Neural cell (in vitro differentiated cells): Measurements from ENCODE around the gene NAA35. TPM values are rescaled to one million over a fixed set of nuclear protein-coding genes. Genes with fewer than 3 reads are reported as not detected.

Source experiments
- H2AFZ ChIP-seq: fragments of 200-600, 300-800 bp; sonication (generic), shearing (Covaris generic); 2 replicates; pipeline ENCODE4 v1.6.0; 2014; ENCODE audit warnings: low read depth, mild to moderate bottlenecking, antibody characterized with exemption, low read length, moderate library complexity
- H3F3A ChIP-seq: fragments of 200-600 bp; shearing (Covaris generic); 2 replicates; pipeline ENCODE4 v1.6.1; 2016; ENCODE audit warnings: mild to moderate bottlenecking, moderate library complexity, mixed read lengths, antibody characterized with exemption, low read length; ENCODE audit not compliant: insufficient read depth, poor library complexity, severe bottlenecking
- H3K27ac ChIP-seq: fragments of 200-600, 300-800 bp; sonication (generic), shearing (Covaris generic); 2 replicates; pipeline ENCODE4 v1.5.1; 2014; ENCODE audit warnings: mild to moderate bottlenecking, low read length, moderate library complexity
- H3K27me3 ChIP-seq: fragments of 300-800, 200-600 bp; sonication (generic), shearing (Covaris generic); 2 replicates; pipeline ENCODE4 v1.6.0; 2014; ENCODE audit warnings: mild to moderate bottlenecking, low read depth, low read length, moderate library complexity; ENCODE audit not compliant: insufficient read depth
- H3K36me3 ChIP-seq: fragments of 300-800, 200-600 bp; sonication (generic), shearing (Covaris generic); 2 replicates; pipeline ENCODE4 v1.5.1; 2014; ENCODE audit warnings: mild to moderate bottlenecking, antibody characterized with exemption, low read length, moderate library complexity; ENCODE audit not compliant: insufficient read depth
- H3K4me2 ChIP-seq: fragments of 300-800, 200-600 bp; sonication (generic), shearing (Covaris generic); 2 replicates; pipeline ENCODE4 v1.6.0; 2014; ENCODE audit warnings: mild to moderate bottlenecking, low read length
- H3K4me3 ChIP-seq: fragments of 300-800, 200-600 bp; sonication (generic), shearing (Covaris generic); 2 replicates; pipeline ENCODE4 v1.5.1; 2014; ENCODE audit warnings: mild to moderate bottlenecking, low read length, moderate library complexity
- H3K79me2 ChIP-seq: fragments of 200-600 bp; shearing (Covaris generic); replicated peaks from 2 replicates; pipeline ENCODE4 v1.6.0; 2014; ENCODE audit warnings: mild to moderate bottlenecking, low read length, moderate library complexity; ENCODE audit not compliant: insufficient read depth
- H3K9ac ChIP-seq: fragments of 300-800, 200-600 bp; sonication (generic), shearing (Covaris generic); 2 replicates; pipeline ENCODE4 v1.6.1; 2016; ENCODE audit warnings: mild to moderate bottlenecking, low read length, mixed read lengths
- H3K9me2 ChIP-seq: fragments of 200-600 bp; shearing (Covaris generic); 2 replicates; pipeline ENCODE4 v1.6.1; 2016; ENCODE audit warnings: mild to moderate bottlenecking, low read length, mixed read lengths; ENCODE audit not compliant: insufficient read depth
- H3K9me3 ChIP-seq: fragments of 200-600, 300-800 bp; sonication (generic), shearing (Covaris generic); 2 replicates; pipeline ENCODE4 v1.6.1; 2016; ENCODE audit warnings: mild to moderate bottlenecking, mixed run types, low read length, moderate library complexity, mixed read lengths
- H4K20me1 ChIP-seq: fragments of 200-600 bp; shearing (Covaris generic); 2 replicates; pipeline ENCODE4 v1.6.1; 2016; ENCODE audit warnings: mild to moderate bottlenecking, mixed run types; ENCODE audit not compliant: insufficient read depth
- EP300 ChIP-seq: fragments of 450-650 bp; conservative IDR thresholded peaks from 2 replicates; pipeline ENCODE4 v1.6.1; 2014; ENCODE audit warnings: antibody characterized with exemption, mild to moderate bottlenecking, moderate library complexity; ENCODE audit not compliant: poor library complexity, severe bottlenecking
- EZH2 ChIP-seq: fragments of 200-600, 300-800 bp; shearing (Covaris generic), sonication (generic); IDR thresholded peaks from 2 replicates; pipeline ENCODE4 v1.6.1; 2014; ENCODE audit warnings: antibody characterized with exemption, low read length, borderline replicate concordance, mild to moderate bottlenecking; ENCODE audit not compliant: insufficient read depth, poor library complexity, severe bottlenecking
- MXI1 ChIP-seq: fragments of 450-650 bp; conservative IDR thresholded peaks from 2 replicates; pipeline ENCODE4 v1.6.1; 2014; ENCODE audit warnings: antibody characterized with exemption, mild to moderate bottlenecking; ENCODE audit not compliant: poor library complexity, severe bottlenecking
- RAD21 ChIP-seq: fragments of 450-650 bp; conservative IDR thresholded peaks from 2 replicates; pipeline ENCODE4 v1.6.1; 2014; ENCODE audit warnings: antibody characterized with exemption, mild to moderate bottlenecking, moderate library complexity
- SMC3 ChIP-seq: fragments of 450-650 bp; conservative IDR thresholded peaks from 2 replicates; pipeline ENCODE4 v1.6.1; 2014; ENCODE audit warnings: antibody characterized with exemption, mild to moderate bottlenecking, moderate library complexity; ENCODE audit not compliant: poor library complexity
- polyA plus RNA-seq: library from polyadenylated mRNA; depleted of rRNA; stranded (reverse); fragments of >200 nt; gene quantifications from 2 replicates; pipeline ENCODE4 v1.2.3, GENCODE V29; 2014
- TF ChIP-seq, protein P1 (sequence below): IDR thresholded peaks from 2 replicates; pipeline ENCODE4 v1.6.1; 2012; ENCODE audit warnings: borderline replicate concordance
- TF ChIP-seq, protein P2 (sequence below): fragments of 450-650 bp; IDR thresholded peaks from 2 replicates; pipeline ENCODE4 v1.5.1; 2014; ENCODE audit warnings: antibody characterized with exemption, mild to moderate bottlenecking, moderate library complexity; ENCODE audit not compliant: poor library complexity, severe bottlenecking

The NAA35 gene
- polyA plus RNA-seq, 1 donor from 2014 or later = 26.0 TPM

DNA sequence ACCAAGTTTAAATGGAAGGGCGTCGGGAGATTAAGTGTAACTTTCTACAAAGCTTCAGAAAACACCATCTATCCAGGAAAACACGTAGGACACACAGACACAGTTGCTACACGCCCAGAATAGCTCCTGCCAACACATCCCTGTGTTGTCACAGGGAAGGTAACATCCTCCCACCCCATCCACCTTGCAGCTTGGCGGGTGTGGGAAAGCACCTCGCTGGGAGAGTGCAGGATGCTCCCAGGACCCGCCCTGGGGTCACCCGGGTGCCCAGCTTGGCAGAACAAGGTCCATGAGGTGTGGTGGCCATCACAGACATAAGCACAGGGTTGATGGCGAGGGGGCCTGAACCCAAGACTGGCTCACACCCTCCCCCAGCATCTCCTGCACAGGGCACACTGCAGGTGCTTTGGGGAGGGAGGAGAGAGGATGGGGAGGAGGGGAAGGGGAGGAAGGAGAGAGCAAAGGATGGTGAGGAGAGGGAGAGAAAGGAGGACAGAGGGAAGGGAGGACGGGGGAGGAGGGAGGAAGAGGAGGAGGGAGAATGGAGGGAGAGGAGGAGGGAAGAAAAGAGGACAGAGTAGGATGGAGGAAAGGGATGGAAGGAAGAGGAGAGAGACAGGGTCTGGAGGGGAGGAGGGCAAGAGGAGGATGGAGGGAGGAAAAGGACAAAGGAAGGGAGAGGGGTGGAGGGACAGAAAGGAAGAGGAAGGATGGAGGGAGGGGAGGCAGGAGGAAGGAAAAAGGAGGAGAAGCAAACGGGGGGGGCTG lies 121.2 kb downstream of the NAA35 start:
- Histone ChIP-seq H3K79me2 (peaks cover 4% of the 10 kb centered on the region), H2AFZ (no peak overlapping the region), H4K20me1 (no peaks in the 10 kb centered on the region), H3K9me3 (no peaks in the 10 kb centered on the region), H3K36me3 (no peaks in the 10 kb centered on the region), H3K9ac (no peak overlapping the region), H3K9me2 (no peaks in the 10 kb centered on the region), H3K27me3 (no peaks in the 10 kb centered on the region), H3K4me2 (no peak overlapping the region), H3F3A (no peaks in the 10 kb centered on the region), H3K4me3 (no peak overlapping the region), H3K27ac (no peak overlapping the region)
- TF ChIP-seq, protein P1, sequence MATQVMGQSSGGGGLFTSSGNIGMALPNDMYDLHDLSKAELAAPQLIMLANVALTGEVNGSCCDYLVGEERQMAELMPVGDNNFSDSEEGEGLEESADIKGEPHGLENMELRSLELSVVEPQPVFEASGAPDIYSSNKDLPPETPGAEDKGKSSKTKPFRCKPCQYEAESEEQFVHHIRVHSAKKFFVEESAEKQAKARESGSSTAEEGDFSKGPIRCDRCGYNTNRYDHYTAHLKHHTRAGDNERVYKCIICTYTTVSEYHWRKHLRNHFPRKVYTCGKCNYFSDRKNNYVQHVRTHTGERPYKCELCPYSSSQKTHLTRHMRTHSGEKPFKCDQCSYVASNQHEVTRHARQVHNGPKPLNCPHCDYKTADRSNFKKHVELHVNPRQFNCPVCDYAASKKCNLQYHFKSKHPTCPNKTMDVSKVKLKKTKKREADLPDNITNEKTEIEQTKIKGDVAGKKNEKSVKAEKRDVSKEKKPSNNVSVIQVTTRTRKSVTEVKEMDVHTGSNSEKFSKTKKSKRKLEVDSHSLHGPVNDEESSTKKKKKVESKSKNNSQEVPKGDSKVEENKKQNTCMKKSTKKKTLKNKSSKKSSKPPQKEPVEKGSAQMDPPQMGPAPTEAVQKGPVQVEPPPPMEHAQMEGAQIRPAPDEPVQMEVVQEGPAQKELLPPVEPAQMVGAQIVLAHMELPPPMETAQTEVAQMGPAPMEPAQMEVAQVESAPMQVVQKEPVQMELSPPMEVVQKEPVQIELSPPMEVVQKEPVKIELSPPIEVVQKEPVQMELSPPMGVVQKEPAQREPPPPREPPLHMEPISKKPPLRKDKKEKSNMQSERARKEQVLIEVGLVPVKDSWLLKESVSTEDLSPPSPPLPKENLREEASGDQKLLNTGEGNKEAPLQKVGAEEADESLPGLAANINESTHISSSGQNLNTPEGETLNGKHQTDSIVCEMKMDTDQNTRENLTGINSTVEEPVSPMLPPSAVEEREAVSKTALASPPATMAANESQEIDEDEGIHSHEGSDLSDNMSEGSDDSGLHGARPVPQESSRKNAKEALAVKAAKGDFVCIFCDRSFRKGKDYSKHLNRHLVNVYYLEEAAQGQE = no peak
- no peak for TF ChIP-seq RAD21
- TF ChIP-seq SMC3 = no peak
- no peak for TF ChIP-seq EZH2

GRCh38 chr9:86062845-86063693 lies 122.1 kb downstream of the NAA35 start:
- no peak overlapping the region for H3K4me2 ChIP-seq
- H3K36me3 ChIP-seq = no peaks in the 10 kb centered on the region
- no peaks in the 10 kb centered on the region for H3F3A ChIP-seq
- no peak overlapping the region for H3K9ac ChIP-seq
- no peak overlapping the region for H3K4me3 ChIP-seq
- H4K20me1 ChIP-seq = no peaks in the 10 kb centered on the region
- no peak overlapping the region for H2AFZ ChIP-seq
- H3K79me2 ChIP-seq = peaks cover 4% of the 10 kb centered on the region
- H3K27ac ChIP-seq = no peak overlapping the region
- no peaks in the 10 kb centered on the region for H3K27me3 ChIP-seq
- no peaks in the 10 kb centered on the region for H3K9me3 ChIP-seq
- TF ChIP-seq, protein P2, sequence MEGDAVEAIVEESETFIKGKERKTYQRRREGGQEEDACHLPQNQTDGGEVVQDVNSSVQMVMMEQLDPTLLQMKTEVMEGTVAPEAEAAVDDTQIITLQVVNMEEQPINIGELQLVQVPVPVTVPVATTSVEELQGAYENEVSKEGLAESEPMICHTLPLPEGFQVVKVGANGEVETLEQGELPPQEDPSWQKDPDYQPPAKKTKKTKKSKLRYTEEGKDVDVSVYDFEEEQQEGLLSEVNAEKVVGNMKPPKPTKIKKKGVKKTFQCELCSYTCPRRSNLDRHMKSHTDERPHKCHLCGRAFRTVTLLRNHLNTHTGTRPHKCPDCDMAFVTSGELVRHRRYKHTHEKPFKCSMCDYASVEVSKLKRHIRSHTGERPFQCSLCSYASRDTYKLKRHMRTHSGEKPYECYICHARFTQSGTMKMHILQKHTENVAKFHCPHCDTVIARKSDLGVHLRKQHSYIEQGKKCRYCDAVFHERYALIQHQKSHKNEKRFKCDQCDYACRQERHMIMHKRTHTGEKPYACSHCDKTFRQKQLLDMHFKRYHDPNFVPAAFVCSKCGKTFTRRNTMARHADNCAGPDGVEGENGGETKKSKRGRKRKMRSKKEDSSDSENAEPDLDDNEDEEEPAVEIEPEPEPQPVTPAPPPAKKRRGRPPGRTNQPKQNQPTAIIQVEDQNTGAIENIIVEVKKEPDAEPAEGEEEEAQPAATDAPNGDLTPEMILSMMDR = no peak
- no peak for TF ChIP-seq EZH2
- no peak for TF ChIP-seq MXI1
- no peak for TF ChIP-seq EP300
- TF ChIP-seq RAD21 = no peak
- TF ChIP-seq, protein P1 = no peak
- no peaks in the 10 kb centered on the region for H3K9me2 ChIP-seq
